ENCODE measurements around the gene CFAP45.

CFAP45 gene

DNA sequence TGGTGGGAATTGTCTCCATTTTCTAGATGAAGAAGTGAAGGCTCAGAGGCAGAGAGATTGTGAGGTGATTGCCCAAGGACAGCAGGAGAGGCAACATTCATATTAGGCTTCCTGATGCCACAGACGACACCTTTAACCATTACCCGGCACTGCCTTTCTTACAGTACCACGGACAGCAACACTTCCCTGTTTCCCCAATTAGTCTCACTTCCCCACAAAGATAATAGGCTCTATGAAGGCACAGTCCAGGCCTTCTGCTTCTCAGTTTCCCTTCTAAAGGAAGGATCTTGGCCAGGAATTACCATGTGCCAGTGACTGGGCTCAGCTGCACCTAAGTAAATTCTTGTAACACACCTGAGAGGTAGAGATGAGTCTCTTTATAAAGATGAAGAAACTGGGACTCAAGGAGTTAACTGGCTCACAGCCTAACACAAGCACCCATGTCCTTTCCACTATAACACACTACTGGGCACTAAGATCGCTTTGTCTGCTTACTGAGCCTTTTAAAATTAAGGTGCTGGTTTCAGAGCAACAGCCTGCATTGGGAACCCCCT, 35.8 kb upstream of the CFAP45 start:
- DNase-seq (ENCODE audit: low read depth), result no peak
- no peak overlapping the region for H3K4me3 ChIP-seq (ENCODE audit: low read depth, low read length)
- TF ChIP-seq, protein P1, sequence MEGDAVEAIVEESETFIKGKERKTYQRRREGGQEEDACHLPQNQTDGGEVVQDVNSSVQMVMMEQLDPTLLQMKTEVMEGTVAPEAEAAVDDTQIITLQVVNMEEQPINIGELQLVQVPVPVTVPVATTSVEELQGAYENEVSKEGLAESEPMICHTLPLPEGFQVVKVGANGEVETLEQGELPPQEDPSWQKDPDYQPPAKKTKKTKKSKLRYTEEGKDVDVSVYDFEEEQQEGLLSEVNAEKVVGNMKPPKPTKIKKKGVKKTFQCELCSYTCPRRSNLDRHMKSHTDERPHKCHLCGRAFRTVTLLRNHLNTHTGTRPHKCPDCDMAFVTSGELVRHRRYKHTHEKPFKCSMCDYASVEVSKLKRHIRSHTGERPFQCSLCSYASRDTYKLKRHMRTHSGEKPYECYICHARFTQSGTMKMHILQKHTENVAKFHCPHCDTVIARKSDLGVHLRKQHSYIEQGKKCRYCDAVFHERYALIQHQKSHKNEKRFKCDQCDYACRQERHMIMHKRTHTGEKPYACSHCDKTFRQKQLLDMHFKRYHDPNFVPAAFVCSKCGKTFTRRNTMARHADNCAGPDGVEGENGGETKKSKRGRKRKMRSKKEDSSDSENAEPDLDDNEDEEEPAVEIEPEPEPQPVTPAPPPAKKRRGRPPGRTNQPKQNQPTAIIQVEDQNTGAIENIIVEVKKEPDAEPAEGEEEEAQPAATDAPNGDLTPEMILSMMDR (IDR thresholded peaks at IDR 0.05; ENCODE audit: low read depth, low read length, missing control alignments), result no peak

DNA sequence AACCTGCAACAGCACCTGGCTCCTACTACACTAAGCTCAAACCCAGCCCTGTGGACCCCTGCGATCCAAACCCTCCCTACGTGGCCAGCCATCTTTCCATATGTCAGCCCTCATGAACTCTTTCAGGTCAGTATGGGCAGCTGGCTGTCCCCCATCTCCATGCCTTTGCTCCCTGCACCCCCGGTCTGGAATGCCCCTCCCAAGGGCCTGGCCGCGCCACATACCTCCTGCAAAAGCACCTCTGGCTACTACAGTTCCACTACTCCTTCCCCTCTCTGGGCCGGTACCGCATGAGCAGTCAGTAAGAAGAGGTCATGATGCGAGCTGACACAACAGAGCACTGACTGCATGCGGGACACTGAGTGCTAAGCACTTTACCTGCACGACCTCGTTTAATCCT, 35.3 kb upstream of the CFAP45 start:
- no peak overlapping the region for H3K4me3 ChIP-seq (ENCODE audit: low read depth, low read length)
- TF ChIP-seq, protein P1 (IDR thresholded peaks at IDR 0.05; ENCODE audit: low read depth, low read length, missing control alignments), result no peak

DNA sequence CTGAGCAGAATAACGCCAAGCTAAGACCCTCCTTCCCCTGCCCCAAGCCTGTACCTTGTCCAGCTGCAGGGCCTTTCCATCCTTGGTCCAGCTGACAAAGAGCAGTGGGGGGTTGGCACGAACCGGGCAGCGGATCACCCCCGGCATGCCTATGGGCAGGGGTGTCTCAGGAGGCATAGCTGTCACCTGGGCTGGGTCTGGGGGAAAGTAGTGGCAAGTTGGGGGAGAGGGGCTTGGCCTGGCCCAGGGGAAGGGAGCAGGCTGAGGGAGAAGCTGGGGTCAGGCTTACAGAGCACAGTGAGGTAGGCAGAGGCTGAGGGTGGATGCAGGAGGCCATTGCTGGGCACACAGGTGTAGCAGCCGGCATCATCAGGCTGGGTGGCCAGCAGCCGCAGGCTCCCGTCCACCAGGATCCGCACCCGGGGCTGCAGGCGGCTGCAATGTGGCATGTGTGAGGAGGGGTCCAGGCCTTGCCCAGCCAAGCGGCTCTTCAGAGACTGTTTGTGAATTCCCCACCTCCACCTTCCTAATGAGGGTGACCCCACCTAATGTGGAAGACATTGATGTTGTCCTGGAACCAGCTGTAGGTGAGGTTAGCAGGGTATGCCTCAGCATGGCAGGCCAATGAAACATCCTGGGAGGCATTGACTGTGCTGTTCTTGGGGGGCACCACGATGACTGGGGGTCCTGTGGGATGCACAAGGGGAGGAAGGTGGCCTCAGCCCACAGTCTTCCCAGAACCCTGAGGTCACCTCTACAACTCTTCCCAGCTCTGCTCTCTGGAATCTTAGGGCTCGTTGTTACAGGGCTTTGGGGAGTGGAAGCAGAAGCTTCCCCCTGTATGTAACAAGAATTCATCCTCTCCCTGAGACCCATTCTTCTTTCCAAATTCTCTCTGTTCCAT, 34.4 kb upstream of the CFAP45 start:
- DNase-seq (ENCODE audit: low read depth), result no peak
- TF ChIP-seq, protein P1 (IDR thresholded peaks at IDR 0.05; ENCODE audit: low read depth, low read length, missing control alignments), result no peak
- no peak overlapping the region for H3K4me3 ChIP-seq (ENCODE audit: low read depth, low read length)

More for the DNA sequence above, 35.3 kb upstream of the CFAP45 start:
- no peak for DNase-seq (ENCODE audit: low read depth)

DNA sequence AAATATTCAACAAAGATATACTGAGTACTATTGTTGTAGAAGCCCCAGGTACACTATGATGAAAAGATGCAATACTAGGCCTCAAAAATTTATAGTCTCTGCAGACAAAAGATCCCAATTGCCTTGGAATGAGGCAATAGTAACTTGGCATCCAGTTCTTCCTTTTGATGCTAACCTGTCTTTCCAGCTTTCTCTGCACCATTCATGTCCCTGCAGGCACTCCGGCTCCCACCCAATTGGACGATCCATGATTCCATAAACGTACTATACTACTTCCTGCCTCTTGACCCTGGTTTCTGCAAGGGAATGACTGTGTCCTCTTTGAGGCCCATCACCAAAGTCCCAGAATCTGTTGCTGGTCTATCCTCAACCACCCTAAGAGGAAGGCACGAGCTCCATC, 33.4 kb upstream of the CFAP45 start:
- no peak overlapping the region for H3K4me3 ChIP-seq (ENCODE audit: low read depth, low read length)
- TF ChIP-seq, protein P1 (IDR thresholded peaks at IDR 0.05; ENCODE audit: low read depth, low read length, missing control alignments), result no peak
- DNase-seq (ENCODE audit: low read depth), result no peak

DNA sequence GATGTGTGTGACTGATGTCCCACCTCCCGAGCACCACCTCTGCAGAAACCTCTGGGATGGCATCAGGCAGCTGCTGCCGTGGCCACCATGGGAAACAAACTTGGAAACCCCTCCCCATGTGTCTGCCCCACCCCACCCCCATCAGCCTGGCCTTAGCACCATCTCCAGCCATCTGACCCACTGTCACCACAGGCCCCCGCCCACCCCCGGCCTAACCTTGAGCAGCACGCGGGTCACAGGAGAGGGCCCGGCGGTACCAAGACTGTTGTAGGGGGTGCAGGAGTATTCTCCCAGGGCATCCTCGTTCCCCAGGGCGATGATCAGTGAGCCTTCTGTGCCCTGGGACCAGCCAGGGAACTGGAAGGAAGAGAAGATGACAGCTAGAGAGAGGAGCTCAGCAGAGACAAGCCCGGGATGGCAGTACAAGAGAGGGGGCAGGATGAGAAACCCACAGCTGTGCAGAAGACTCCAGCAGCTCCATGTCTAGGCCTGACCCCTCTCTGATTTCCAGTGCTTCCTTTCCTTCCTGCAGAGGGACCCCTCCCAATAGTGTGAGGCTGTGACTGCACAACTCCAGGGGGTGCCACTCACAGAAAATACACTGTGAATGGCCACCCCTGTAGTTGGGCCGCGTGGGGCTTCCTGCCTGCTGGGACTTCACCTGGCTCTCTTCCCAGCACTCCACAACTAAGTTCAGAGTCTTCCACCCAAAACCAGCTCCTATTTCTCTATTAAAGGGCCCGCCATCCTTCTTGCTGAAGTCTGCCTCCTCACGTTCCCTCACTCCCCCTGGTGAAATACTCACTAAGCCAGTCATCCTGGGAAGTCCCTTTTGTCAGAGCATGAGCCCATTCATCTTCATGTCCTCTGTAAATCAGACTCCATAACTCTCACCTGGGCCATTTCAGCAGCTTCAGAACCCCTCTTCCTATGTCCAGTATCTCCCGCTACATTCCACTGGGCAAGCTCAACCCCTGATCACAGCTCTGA, 32.6 kb upstream of the CFAP45 start:
- no peak for DNase-seq (ENCODE audit: low read depth)

DNA sequence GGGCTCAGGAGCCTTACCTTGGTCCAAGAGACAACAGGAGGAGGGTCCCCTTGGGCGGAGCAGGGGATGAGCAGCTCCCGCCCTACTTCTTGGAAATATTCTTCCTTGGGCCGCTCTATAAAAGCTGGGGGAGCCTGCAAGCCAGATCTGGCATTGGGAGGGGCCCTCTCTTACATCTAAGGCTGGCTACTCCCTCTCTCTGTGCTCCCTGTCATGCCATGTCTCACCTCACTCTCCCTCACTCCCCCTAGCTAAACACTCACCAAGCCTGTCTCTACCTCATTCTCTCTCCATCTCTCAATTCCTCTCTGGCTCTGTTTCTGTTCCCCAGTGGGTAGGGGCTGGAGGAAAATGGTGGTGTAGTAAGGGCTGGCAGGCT, 31.8 kb upstream of the CFAP45 start:
- TF ChIP-seq, protein P1 (IDR thresholded peaks at IDR 0.05; ENCODE audit: low read depth, low read length, missing control alignments), result no peak
- no peak for DNase-seq (ENCODE audit: low read depth)
- no peak overlapping the region for H3K4me3 ChIP-seq (ENCODE audit: low read depth, low read length)

More for the DNA sequence above, 32.6 kb upstream of the CFAP45 start:
- H3K4me3 ChIP-seq (ENCODE audit: low read depth, low read length), result no peak overlapping the region
- TF ChIP-seq, protein P1 (IDR thresholded peaks at IDR 0.05; ENCODE audit: low read depth, low read length, missing control alignments), result no peak

Data from GM12864 (cell line).